GM19193 (cell line): ENCODE data around the gene CASD1.

Experiments used
- POLR2A ChIP-seq: IDR thresholded peaks from 4 replicates; pipeline ENCODE4 v1.6.1; 2011; ENCODE audit not compliant: insufficient read depth, insufficient read length; ENCODE audit errors: extremely low read depth

CASD1 gene

GRCh38 chr7:94509264-94509886 lies at the start of gene CASD1:
Gene CASD1 (plus strand): TSS chr7:94509809. CDS start chr7:94510085, 276 bp downstream.
- peak; percentile 65 for TF ChIP-seq POLR2A

GRCh38 chr7:94466516-94466915 lies 43.1 kb upstream of the CASD1 start:
- TF ChIP-seq POLR2A: no peak

- TF ChIP-seq POLR2A: no peak
Observed at GRCh38 chr7:94471604-94472003, 38.0 kb upstream of the CASD1 start.

- no peak for TF ChIP-seq POLR2A
Observed at GRCh38 chr7:94472608-94473007, 37.0 kb upstream of the CASD1 start.

- no peak for TF ChIP-seq POLR2A
Observed at GRCh38 chr7:94476251-94476840, 33.3 kb upstream of the CASD1 start.

- TF ChIP-seq POLR2A: no peak
Observed at GRCh38 chr7:94477878-94478277, 31.7 kb upstream of the CASD1 start.

- no peak for TF ChIP-seq POLR2A
Observed at GRCh38 chr7:94478648-94479214, 30.9 kb upstream of the CASD1 start.

- TF ChIP-seq POLR2A: no peak
Observed at GRCh38 chr7:94481279-94481678, 28.3 kb upstream of the CASD1 start.

- no peak for TF ChIP-seq POLR2A
Observed at GRCh38 chr7:94482796-94483195, 26.8 kb upstream of the CASD1 start.

GRCh38 chr7:94483843-94484242 lies 25.8 kb upstream of the CASD1 start:
- TF ChIP-seq POLR2A: no peak

GRCh38 chr7:94486216-94486615 lies 23.4 kb upstream of the CASD1 start:
- TF ChIP-seq POLR2A: no peak

- TF ChIP-seq POLR2A: no peak
Observed at GRCh38 chr7:94491410-94491809, 18.2 kb upstream of the CASD1 start.

GRCh38 chr7:94492601-94493000 lies 17.0 kb upstream of the CASD1 start:
- TF ChIP-seq POLR2A: no peak

GRCh38 chr7:94497874-94498670 lies 11.5 kb upstream of the CASD1 start:
- no peak for TF ChIP-seq POLR2A

GRCh38 chr7:94498918-94499317 lies 10.7 kb upstream of the CASD1 start:
- TF ChIP-seq POLR2A: no peak
